ENCODE results near the gene CDK19.
"Not testable (repeated sequence)": the region's sequence is repeated elsewhere in the genome, so short reads cannot be mapped to it uniquely, and the experiment has no call there.

The CDK19 gene

DNA sequence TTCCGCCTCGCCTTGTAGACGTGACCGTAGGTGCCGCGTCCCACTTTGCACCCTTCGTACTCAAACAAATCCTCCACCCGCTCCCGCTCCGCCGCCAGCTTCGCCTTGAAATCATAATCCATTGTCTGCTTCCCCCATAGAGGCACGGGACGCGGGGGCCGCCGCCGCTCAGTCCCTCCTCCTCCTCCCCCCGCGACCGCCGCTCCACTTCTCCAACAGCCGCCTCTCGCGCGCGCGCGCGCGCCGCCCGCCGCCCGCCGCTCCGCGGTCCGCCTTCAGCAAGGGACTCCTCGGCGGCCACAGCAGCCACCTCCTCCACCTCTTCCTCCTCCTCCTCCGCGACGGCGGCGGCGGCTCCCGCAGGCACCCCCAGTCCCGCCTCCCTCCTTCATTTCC is 256 bp downstream of the CDK19 start:
- intact Hi-C loops (cut with DNase I), result loop anchor here (1.0 to 10.0 kb wide), 4 partner anchors 59 to 290 kb away; partner anchors contain the start of genes AMD1 and GTF3C6
- no peak for DNase-seq

DNA sequence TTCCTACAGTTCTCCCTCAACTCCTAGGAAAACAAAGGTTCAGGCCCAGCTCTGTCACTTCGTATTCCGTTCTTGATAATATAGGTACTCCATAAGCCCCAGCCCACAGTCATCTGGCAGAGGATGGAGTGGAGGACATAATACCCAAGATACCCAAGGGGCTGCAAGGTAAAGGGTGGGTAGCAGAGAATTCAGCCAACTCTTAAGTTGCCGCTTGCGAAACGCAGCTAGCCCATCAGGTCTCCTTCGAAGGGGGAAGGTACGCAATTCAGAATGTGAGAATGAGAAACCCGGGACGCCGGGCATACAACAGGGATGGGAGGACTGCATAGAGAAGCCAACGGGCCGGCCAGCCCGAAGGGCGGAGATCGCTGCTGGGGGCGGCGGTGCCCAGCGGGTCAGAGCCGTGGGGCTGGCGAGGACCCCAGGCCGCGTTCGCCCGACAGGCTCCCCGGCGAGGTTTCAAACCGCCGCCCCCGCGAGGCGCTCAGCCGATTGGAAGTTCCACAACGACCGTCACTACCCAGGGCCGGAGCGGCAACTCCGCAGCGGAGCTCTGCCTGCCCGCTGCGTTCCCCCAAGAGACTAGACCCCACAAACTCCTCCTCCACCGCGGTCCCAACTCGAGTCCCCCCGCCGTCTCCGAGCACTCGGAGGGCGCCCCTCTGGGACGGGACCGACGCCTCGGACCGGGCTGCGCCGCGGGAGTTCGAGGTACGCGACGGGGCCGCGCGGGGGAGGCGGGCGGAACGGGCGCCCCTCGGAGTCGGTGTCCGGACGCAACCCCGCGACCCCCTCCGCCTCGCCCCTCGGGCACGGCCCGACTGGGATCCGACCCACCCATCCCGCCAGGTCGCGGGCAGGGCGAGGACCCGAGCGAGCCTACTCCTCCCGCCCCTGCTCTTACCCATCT is 911 bp downstream of the CDK19 start:
- intact Hi-C loops (cut with DNase I), result loop anchor here (1.0 to 10.0 kb wide), 4 partner anchors 60 to 290 kb away; partner anchors contain the start of genes AMD1 and GTF3C6
- peak; percentile 13 to 79 (median 56) for DNase-seq

DNA sequence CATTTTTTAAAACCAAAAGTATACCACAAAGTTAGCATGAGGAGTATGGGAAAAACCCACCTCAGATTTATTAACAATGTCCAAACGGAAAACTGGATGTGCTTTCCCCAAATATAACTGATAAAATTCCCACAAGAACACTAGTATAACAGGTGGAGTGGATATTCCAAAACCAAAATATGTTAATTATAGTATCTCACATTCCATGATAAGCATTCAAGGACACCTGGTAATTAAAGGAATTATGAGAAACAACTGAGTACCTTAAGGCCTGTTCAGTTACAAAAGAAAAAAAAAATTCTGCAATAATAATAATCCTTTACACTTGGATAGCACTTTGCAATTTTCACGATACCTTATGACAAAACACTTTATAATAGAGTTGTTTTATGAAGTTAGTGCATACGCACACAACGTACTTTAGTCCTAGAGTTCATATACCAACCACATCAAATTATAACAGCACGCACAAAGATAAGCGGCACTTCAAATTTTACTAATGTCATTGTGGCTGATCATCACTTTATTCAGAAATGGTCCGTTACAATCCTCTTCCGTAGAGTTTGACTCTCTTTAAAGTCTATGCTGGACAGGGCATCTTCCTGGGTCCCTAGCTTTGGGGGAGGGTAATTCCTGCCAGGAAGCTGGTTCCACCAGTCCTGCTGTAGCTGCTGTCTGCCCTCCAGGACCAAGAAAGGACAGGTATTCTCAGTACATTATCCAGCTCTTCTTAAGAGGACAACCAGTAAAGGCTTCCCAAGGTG is 1.7 kb downstream of the CDK19 start:
- DNase-seq, result peak in 12 of 42 donors; percentile 11 to 60 (median 28)
- intact Hi-C loops (cut with DNase I), result loop anchor here (10.0 kb wide), 2 partner anchors 129 to 289 kb away; no protein-coding TSS in a partner anchor

DNA sequence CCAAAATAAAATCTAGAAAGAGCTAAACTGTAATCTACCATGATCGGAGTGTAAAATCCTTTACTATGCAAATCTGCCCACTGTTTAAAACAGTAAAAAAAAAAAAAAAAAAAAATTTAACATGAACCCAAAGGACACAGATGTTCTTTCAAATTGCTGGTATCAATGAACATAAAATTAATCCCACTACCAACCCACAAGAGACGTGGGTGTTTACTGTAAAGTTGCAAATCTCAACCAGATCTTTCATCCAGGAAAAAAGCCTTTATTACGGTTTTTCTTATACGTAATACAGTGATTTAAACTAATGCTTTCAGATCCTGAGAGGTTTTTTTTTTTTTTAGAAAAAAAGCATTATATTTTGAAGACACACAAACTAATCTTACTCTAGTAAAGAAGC is 2.5 kb downstream of the CDK19 start:
- intact Hi-C loops (cut with DNase I), result loop anchor here (10.0 kb wide), 2 partner anchors 128 to 288 kb away; no protein-coding TSS in a partner anchor
- no peak for DNase-seq

GRCh38 chr6:110810896-110811586 is 4.2 kb downstream of the CDK19 start:
- DNase-seq, result no peak

DNA sequence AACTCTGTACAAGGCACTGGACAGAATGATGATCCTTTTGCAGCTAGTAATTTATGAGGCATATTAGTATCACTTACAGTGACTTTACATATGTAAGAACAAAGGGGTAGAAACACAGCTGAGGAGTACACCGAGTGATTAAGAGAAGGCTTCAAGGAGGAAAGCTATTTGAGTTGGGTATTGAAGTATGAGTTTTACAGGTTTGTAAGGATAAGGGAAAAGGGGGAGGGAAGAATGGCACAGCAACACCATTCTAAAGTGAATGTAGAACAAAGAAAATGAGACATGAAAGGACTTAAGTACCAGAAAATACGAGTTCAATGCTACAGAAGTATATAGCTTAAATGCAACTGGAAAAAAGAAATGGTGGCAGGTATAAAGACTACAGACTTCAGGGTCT is 5.5 kb downstream of the CDK19 start:
- no peak for DNase-seq
- intact Hi-C loops (cut with DNase I), result loop anchor here (10.0 kb wide), 2 partner anchors 125 to 285 kb away; no protein-coding TSS in a partner anchor

More at GRCh38 chr6:110810896-110811586, 4.2 kb downstream of the CDK19 start:
- intact Hi-C loops (cut with DNase I), result loop anchor here (10.0 kb wide), 2 partner anchors 126 to 286 kb away; no protein-coding TSS in a partner anchor

- DNase-seq; intact Hi-C loops (cut with DNase I): not testable (repeated sequence)
Measured at GRCh38 chr6:110802175-110802574, 13.1 kb downstream of the CDK19 start.

DNA sequence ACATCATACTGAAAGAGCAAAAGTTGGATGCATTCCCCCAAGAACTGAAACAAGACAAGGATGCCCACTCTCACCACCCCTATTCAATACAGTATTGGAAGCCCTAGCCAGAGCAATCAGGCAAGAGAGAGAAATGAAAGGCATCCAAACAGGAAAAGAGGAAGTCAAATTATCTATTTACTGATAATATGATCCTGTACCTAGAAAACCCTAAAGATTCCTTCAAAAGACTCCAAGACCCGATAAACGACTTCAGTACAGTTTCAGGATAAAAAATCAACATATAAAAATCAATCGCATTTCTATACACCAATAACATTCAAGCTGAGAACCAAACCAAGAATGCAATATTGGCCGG is 14.5 kb downstream of the CDK19 start:
- no peak for DNase-seq
- intact Hi-C loops (cut with DNase I), result no loop called here

DNA sequence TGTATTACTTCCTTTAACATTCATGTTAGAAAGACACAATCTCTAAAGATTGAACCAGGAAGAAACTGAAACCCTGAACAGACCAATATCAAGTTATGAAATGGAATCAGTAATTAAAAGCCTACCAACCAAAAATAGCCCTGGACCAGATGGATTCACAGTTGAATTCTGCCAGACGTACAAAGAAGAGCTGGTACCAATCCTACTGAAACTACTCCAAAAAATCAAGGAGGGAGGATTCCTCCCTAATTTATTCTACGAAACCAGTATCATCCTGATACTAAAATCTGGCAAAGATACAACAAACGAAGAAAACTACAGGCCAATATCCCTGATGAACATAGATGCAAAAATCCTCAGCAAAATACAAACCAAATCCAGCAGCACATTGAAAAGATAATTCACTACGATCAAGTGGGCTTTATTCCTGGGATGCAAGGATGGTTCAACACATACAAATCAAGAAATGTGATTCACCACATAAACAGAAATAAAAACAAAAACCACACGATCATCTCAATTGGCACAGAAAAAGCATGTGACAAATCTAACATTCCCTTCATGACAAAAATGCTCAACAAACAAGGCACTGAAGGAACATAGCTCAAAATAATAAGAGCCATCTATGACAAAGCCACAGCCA is 15.0 kb downstream of the CDK19 start:
- no peak for DNase-seq
- intact Hi-C loops (cut with DNase I), result no loop called here

- no peak for DNase-seq
- intact Hi-C loops (cut with DNase I), result no loop called here
Measured at GRCh38 chr6:110799655-110800054, 15.6 kb downstream of the CDK19 start.

DNA sequence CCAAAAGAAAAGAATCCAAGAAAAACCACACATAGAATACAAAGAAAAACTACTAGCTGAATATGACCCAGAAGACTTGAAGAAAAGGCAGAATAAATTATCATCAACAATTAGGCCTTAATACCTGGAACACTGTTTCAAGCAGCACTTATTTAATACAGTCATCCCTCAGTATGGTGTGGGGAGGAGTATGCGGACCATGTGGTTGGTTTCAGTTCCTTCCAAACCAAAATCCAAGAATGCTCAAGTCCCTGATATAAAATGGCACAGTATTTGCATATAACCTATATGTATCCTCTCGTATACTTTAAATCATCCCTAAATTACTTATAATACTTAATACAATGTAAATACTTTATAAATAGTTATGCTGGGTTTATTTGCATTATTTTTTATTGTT is 16.1 kb downstream of the CDK19 start:
- intact Hi-C loops (cut with DNase I), result no loop called here
- no peak for DNase-seq

DNA sequence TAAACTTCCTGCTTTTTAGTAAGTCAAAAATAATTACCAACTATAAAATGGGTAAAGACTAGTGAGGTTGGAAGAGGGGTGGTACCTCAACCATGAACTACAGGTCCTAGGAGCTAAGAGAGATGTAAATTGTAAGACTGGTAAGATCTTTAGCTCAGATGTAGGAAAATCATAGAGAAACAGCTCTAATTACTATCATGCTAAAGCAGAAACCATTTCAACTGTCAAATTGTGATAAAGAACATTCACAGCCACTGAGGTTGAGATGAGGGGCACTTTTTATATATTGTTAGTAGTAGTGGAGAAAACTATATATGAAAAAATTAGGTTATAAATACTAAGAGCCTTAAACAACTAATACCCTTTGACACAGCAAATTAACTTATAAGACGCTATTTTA is 20.0 kb downstream of the CDK19 start:
- intact Hi-C loops (cut with DNase I), result no loop called here
- DNase-seq, result no peak

- DNase-seq, result no peak
- intact Hi-C loops (cut with DNase I), result no loop called here
Measured at GRCh38 chr6:110786696-110787095, 28.6 kb downstream of the CDK19 start.

DNA sequence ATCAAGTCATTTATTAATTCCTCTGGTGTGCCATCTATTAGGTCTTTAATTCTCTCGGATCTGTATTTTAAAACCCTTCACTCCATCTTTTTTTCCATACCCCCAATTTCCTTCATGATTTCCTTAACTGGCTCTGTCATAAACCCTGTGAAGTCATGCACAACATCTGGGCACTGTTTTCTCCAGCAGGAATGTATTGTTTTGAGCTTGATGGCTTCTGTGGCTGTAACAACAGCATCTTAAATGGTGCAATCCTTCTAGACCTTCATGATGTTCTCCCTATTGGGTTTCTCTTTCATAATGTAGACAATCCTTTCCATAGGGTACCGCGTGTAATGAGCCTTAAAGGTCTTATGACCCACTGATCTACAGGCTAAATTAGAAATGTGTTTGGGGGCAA is 29.0 kb downstream of the CDK19 start:
- DNase-seq, result no peak
- intact Hi-C loops (cut with DNase I), result no loop called here

GRCh38 chr6:110784610-110784979 is 30.7 kb downstream of the CDK19 start:
- no peak for DNase-seq
- intact Hi-C loops (cut with DNase I), result no loop called here

- intact Hi-C loops (cut with DNase I), result no loop called here
- peak in 3 of 42 donors; percentile 8 to 15 (median 13) for DNase-seq
Measured at GRCh38 chr6:110781522-110782214, 33.6 kb downstream of the CDK19 start.

DNA sequence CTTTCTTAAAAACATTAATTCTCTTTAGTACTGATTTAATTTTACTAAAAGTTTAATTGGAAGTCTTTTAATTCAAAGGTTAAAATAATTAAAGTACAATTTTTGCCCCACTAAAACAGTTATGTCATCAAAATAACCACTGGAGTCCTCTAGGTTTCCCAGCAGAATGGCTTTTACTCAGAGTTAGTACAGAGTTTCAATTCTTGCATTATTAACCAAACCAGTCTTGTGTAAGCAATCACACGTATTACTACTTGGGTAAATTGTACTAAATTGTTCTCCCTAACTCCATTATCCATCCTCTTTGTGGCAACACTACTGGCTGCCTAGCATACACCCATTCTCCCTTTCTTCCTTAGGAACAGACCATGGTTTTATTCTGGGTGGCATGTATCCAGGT is 36.9 kb downstream of the CDK19 start:
- intact Hi-C loops (cut with DNase I), result no loop called here
- no peak for DNase-seq

GRCh38 chr6:110777636-110778035 is 37.6 kb downstream of the CDK19 start:
- no peak for DNase-seq
- intact Hi-C loops (cut with DNase I), result no loop called here

All from head of caudate nucleus (tissue), 42 donors.